Placental pericyte (primary cell): ENCODE measurements around the gene PLET1. TPM values are rescaled to one million over a fixed set of nuclear protein-coding genes. Genes with fewer than 3 reads are reported as not detected.

Experiments
- small RNA-seq: library from RNA; depleted of rRNA; stranded (forward); fragments of <200 nt; gene quantifications from one replicate; pipeline ENCODE3, GENCODE V24; 2012; ENCODE audit warnings: low replicate concordance
- total RNA-seq: library from RNA; depleted of rRNA; stranded (reverse); fragments of >200 nt; gene quantifications from 2 replicates; pipeline ENCODE4 v1.2.3, GENCODE V29; 2012

Gene PLET1
- total RNA-seq: not detected in 2 replicates

GRCh38 chr11:112260490-112260889 lies at the start of gene PLET1:
Gene PLET1 (minus strand): TSS chr11:112260860. CDS start chr11:112260589, 271 bp downstream.

GRCh38 chr11:112226062-112226830 lies 34.4 kb downstream of the PLET1 start, which contains the start of gene PTS:
Gene PTS (plus strand): TSS chr11:112226428. CDS start chr11:112226444, 16 bp downstream.

Small RNAs within 50 kb of the gene (small RNA-seq; reads per million reads assigned to genes)
- not detected for gene MRPS36P4

Other genes with a start within 250 kb of the PLET1 start
- gene DLAT, start 235.5 kb downstream of the PLET1 start, total RNA-seq: 35.0 and 63.6 TPM in 2 replicates
- 1.0 and 1.5 TPM in 2 replicates for gene PIH1D2, start 186.8 kb downstream of the PLET1 start, total RNA-seq
- 21.9 and 24.3 TPM in 2 replicates for gene NKAPD1, start 186.6 kb downstream of the PLET1 start, total RNA-seq
- gene TIMM8B, start 174.1 kb downstream of the PLET1 start, total RNA-seq: 22.1 and 33.9 TPM in 2 replicates
- gene SDHD, start 174.0 kb downstream of the PLET1 start, total RNA-seq: 84.0 and 105 TPM in 2 replicates
- gene IL18, start 96.8 kb downstream of the PLET1 start, total RNA-seq: 2.9 and 18.8 TPM in 2 replicates
- 0.22 TPM in 1 of 2 replicates, not detected in the other for gene TEX12, start 93.5 kb downstream of the PLET1 start, total RNA-seq
- 1.0 and 34.1 TPM in 2 replicates for gene BCO2, start 85.3 kb downstream of the PLET1 start, total RNA-seq
- 40.3 and 57.8 TPM in 2 replicates for gene PTS, start 34.4 kb downstream of the PLET1 start, total RNA-seq